Measurements from ENCODE around the gene SMYD2.
A peak's percentile ranks its signal among the peaks of the same experiment; 100 is the strongest.

The SMYD2 gene

GRCh38 chr1:214329470-214330220 lies 48.7 kb downstream of the SMYD2 start:
- DNase-seq (ENCODE audit: low read depth), result no peak

DNA sequence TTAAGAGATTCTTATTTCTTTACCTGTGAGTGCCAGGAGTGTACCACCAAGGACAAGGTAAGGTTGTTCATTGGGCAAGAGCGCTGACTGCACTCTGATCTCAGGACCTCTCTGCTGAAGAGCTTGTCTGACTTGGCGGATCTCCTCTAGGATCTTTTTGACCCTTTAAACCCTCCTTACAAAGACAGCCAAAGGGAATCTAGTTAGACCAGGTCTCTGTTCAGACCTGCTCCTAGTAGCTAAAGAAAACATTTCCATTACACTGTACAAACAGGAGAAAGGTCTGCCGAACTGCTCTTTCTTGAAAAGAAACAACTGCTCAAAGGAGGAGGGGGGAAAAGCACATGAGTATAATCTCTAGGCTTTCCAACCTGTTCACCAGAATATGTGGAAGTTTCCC lies 49.3 kb downstream of the SMYD2 start:
- no peak for DNase-seq (ENCODE audit: low read depth)

GRCh38 chr1:214330715-214331114 lies 49.8 kb downstream of the SMYD2 start:
- no peak for DNase-seq (ENCODE audit: low read depth)

- no peak for DNase-seq (ENCODE audit: low read depth)
These were observed 50.2 kb downstream of the SMYD2 start for GRCh38 chr1:214331180-214331579.

- peak; percentile 28 for DNase-seq (ENCODE audit: low read depth)
These were observed 51.0 kb downstream of the SMYD2 start for GRCh38 chr1:214331827-214332423.

DNA sequence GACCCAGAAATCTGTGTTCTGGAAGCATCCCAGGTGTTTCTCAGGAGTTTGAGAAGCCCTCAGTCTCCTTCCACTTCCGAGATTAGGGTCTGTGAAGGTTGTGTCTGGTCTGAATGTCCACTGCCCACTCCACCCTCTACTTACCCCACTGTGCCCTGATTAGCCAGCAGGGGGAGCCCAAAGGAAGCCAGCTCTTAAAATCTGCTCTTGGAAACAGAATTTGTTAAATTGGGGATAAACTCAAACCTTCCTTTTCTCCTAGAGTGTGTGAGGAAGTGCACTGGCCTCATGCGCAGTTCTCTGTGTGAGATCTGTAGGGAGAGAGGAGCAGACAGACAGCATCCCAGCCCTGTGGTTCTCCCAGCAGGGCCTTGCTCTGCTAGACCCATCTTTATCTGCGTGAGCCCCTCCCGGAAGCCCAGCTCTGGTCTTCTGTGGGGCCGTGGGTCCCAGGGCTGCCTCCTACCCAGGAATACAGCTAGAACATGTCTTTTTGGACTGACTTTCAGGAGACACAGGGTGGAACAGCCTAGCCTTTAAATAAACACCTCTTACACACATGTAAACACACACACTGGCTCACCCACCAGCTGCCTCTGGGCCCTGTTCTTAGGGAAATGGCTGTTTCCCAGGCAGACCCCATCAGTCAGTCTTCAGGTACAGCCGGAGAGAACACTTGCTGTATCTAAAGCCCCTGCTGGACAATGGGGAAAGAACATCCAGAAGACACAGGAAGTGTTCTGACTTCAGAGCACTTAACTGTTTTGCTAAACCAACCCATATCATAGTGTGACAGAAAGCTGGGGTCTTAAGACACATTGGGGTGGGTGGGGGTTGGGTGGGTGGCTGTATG lies 52.2 kb downstream of the SMYD2 start:
- DNase-seq (ENCODE audit: low read depth), result peak; percentile 3

DNA sequence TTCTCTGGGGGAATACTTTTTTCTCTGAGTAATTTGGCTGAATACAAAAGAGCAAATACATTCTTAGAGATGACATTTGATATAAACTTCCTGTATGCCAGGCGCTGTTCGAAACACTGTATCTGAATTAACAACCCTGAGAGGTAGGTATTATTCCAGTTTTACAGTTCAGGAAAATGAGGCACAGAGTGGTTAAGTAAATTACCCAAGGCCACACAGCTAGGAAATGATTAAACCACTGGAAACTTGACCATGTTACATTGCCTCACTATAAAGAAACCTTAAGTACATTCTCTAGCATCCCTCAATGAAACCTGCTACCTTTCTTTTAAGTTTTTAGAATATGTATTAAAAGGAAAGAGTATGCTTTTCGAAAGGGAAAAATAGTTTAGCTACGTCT lies 54.6 kb downstream of the SMYD2 start:
- no peak for DNase-seq (ENCODE audit: low read depth)

GRCh38 chr1:214337015-214337414 lies 56.1 kb downstream of the SMYD2 start:
- DNase-seq (ENCODE audit: low read depth), result no peak

GRCh38 chr1:214337511-214337910 lies 56.6 kb downstream of the SMYD2 start:
- DNase-seq (ENCODE audit: low read depth), result no peak

GRCh38 chr1:214338212-214338611 lies 57.3 kb downstream of the SMYD2 start:
- DNase-seq (ENCODE audit: low read depth), result no peak

- DNase-seq (ENCODE audit: low read depth), result no peak
These were observed 60.5 kb downstream of the SMYD2 start for GRCh38 chr1:214341459-214341858.

GRCh38 chr1:214341932-214342331 lies 61.0 kb downstream of the SMYD2 start:
- DNase-seq (ENCODE audit: low read depth), result no peak

DNA sequence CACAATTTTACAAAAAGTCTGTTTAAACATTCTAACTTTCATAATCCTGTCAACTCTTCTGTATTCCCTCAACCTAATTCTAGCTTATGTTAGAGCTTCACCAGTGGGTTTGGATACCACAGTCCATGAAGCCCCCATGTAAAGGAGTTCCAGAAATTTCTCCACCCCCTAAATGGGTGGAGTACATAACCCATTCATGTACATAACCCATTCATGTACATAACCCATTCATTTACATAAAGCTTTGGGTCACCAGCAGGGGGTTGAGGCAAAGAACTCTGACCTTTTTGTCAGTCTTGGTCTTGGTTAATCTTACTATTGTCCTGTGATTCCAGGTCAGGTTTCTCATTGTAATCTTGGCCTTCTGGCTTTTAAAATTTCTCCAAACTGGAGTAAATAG lies 61.6 kb downstream of the SMYD2 start:
- DNase-seq (ENCODE audit: low read depth), result no peak

- DNase-seq (ENCODE audit: low read depth), result no peak
These were observed 63.9 kb downstream of the SMYD2 start for GRCh38 chr1:214344897-214345296.

DNA sequence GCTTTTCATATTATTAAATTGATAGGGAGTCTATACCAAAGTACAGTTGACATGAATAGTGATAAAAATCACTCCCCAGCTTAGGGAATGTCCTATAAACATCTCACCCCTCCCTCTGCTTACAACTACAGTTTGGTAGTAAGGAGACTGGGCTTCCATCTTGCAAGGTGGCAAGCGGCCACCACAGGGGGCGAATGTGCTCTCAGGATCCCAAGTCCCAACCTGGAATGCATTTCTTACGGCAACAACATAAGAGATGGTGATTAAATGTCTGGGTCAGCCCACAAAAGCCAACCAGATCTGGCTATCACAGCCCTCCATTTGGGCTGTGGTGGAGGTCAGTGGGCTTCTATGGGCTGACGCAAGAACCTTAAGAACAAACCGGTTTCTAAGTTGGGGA lies 68.0 kb downstream of the SMYD2 start:
- no peak for DNase-seq (ENCODE audit: low read depth)

DNA sequence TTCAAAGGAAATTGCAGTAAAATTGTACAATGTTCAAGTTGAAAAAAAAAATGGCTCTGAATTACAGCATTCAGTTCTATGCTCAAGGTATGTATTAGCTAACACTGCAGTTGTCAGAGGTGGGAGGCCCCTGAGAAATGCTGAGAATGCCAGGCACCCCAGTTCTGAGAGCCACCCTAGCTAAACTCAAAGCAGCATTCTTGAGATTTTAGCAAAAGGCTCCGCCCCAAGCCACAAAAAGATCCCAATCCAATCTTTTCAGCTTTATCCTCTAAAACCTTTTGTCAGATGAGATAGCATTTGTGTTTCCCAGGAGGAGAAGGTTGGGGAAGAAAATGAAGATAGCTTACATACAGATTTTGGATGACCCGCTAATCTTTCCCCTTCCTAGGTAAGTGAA lies 68.8 kb downstream of the SMYD2 start:
- DNase-seq (ENCODE audit: low read depth), result no peak

DNA sequence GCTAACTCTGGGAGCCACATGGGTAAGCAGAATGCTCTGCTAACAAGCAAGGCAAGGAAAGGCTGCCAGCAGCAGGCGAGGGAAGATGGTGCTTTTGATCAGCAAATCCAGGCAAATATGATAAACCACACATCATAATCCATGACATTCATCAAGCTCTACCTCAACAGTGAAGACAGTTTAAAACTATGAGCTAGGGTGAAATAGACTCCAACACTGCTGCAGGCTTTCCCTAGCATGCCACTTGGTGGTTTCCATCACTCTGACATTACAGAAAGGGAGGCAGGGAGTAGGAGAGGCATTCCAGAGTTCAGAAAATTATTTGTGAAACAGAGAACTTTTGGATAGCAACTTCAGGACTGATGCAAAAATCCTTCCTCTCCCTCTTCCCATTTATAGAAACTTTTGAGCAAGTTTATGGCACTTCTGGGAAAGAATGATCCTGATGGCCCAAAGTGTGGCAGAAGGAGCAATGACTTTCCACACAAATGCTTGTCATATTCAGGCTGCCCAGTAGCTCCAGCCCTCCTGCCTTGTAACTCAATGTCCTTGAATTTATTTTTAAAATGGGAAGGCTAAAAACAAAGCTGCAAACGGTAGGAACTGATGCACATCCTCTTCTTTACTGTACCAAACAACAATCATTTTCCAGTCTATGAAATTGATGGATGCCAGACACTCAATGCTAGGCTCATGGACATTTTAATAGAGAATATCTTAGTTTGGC lies 70.8 kb downstream of the SMYD2 start:
- DNase-seq (ENCODE audit: low read depth), result no peak

DNA sequence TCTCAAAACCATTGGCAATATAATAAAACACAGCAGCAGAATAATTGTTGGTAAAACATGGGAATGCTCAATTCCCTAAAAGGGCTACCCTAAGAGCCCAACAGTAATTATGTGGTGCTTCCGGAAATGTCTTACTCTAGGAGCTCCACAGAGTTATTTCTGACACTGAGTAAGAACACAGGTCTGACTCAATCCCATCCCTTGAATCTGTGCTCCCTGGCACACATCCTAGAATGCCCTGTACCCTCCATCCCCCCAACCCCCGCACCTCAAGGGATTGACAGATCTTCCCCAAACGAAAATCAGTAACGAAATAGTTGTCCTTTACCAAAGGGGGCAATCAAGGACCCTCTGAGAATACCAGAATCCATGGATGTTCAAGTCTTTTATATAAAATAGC lies 71.9 kb downstream of the SMYD2 start:
- DNase-seq (ENCODE audit: low read depth), result no peak

DNA sequence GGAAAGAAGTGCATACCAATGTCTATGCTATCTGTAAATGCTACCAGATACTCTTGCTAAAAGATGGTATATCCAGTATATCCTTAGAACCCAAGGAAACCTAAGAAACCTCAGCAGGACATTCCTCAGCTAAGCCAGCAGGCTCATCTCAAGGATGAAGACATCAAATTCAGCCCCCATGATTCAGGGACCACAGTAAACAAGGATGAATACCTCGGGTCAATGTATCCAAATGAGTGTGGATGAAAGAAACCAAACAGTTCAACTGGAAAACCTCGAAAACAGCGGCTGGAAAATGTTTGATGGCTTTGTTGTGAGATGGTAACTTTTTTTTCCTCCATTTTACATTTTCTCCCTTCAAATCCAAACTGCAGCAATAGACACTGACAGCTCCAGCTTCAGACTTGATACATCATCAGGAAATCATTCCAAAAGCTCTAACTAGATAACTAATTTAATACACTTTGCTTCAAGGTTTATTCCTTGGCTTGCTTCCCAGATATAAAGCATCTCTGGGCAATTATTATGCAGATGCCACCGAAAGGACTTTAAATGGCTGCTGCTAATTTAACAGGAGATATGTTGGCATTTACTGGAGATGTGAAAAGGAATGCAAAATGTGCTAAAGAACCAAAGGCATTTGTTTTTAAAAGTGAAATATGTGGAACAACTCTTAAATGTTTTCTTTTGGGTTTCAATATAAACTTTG lies 73.6 kb downstream of the SMYD2 start:
- DNase-seq (ENCODE audit: low read depth), result no peak

DNA sequence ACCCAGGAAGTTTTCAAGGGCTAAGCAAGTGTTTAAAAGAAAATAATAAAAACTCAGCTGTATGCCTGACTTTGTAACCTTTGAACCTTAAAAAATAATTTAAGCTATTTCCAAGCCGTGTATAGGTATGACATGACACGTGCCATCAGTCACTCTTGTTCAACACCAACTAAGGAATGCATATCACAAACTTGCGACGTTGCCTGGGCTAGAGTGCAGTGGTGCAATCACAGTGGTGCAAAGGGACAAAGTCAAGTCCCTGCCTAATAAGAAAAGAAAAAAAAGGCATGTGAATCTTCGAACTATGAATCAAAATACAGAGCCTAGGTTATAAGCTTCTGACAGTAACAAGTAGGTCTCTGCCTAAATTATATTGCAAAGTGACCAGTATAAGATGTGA lies 79.2 kb downstream of the SMYD2 start:
- DNase-seq (ENCODE audit: low read depth), result no peak

GRCh38 chr1:214360525-214361164 lies 79.7 kb downstream of the SMYD2 start:
- DNase-seq (ENCODE audit: low read depth), result no peak
